Ovary (tissue), 9 donors: ENCODE results near the gene AP1S1. TPM values are rescaled to one million over a fixed set of nuclear protein-coding genes. Genes with fewer than 3 reads are reported as not detected.
"Not testable (repeated sequence)": the region's sequence is repeated elsewhere in the genome, so short reads cannot be mapped to it uniquely, and the experiment has no call there.

Experiments
- DNase-seq, 5 donors: peaks; one replicate each; pipeline ENCODE4 v3.0.0-alpha.2; 2019 to 2020
- H3K27ac ChIP-seq, 2 donors: fragments of 200-600 bp; one replicate each; pipeline versions ENCODE4 v1.5.1 to v1.8.0; 2019 to 2022
- H3K27me3 ChIP-seq: fragments of 200-600 bp; one replicate; pipeline ENCODE4 v1.8.0; 2022
- H3K36me3 ChIP-seq: fragments of 200-600 bp; sonication (generic); one replicate; pipeline ENCODE4 v1.5.1; 2019
- H3K4me1 ChIP-seq: one replicate; pipeline ENCODE4 v1.8.1; 2013; ENCODE audit warnings: mild to moderate bottlenecking, moderate library complexity; ENCODE audit not compliant: insufficient read depth
- H3K4me3 ChIP-seq: fragments of 200-600 bp; sonication (generic); one replicate; pipeline ENCODE4 v1.5.1; 2017
- H3K9me3 ChIP-seq, 2 donors: fragments of 200-600 bp in 1 of 2; sonication (generic) in 1 of 2; one replicate each; pipeline versions ENCODE4 v1.5.1 to v1.8.1; 2013 to 2019; ENCODE audit warnings: mild to moderate bottlenecking in 1 of 2, moderate library complexity in 1 of 2
- EP300 ChIP-seq: sonication (generic); formaldehyde crosslinking; IDR thresholded peaks from one replicate; pipeline ENCODE4 v1.6.1; 2017; ENCODE audit warnings: antibody characterized with exemption
- POLR2A ChIP-seq: fragments of 450-650 bp; IDR thresholded peaks from one replicate; pipeline ENCODE4 v1.6.1; 2017; ENCODE audit warnings: antibody characterized with exemption, mild to moderate bottlenecking, moderate library complexity
- WGBS, 3 donors: extraction: QIAGEN DNeasy Blood & Tissue Kit in 1 of 3; methylation state at CpG; one replicate each; pipeline versions ENCODE4 v1.1.5 to v1.1.7; 2013 to 2017; 5-methylcytosine and 5-hydroxymethylcytosine counted together
- intact Hi-C, 4 donors: fragments of 100-400 bp; cut with DNase I; formaldehyde crosslinking; loops; one replicate each; pipeline versions ENCODE4 v1.11.0 to v1.15.1; 2022 to 2023
- polyA plus RNA-seq, 2 donors: library from polyadenylated mRNA; stranded (reverse); fragments of 200-250 nt in 1 of 2; fragments of 350-450 nt in 1 of 2; fragmentation: Illumina TruSeq in 1 of 2; extraction: RNeasy Lipid Tissue Mini Kit (QIAGEN cat#74804) in 1 of 2; gene quantifications; one replicate each; pipeline ENCODE4 v1.2.3, GENCODE V29; 2013 to 2014
- total RNA-seq, 7 donors: library from RNA; depleted of rRNA in 2 of 7; stranded (reverse); fragments of >200 nt in 2 of 7; fragmentation: NEBNext Ultra II Directional in 3 of 7; extraction: Animal tissue kit (Norgen Biotek cat#: 25700) in 3 of 7; gene quantifications; one replicate each; pipeline versions ENCODE4 v1.1.0 to v1.2.4, GENCODE V29; 2016 to 2023
- TF ChIP-seq, protein P1 (sequence below), 3 donors: fragments of 450-650 bp in 2 of 3; fragments of 200-600 bp in 1 of 3; IDR thresholded peaks; one replicate each; pipeline versions ENCODE4 v1.5.1 to v1.8.0; 2016 to 2022; ENCODE audit warnings: antibody characterized with exemption in 3 of 3, mild to moderate bottlenecking in 1 of 3
- donor health status: DM: no; HTN: no; CAD: no; lungs with moderate emphysema.
- donor health status: DM: no; HTN: no; CAD: no.
- donor health status: Bipolar disorder and iron deficiency.
- donor health status: DM: yes; HTN: yes; CAD: no.
- donor health status: DM: no; HTN: no; CAD: no.
- donor health status: DM: yes; HTN: yes; CAD: no.

The AP1S1 gene
- total and polyA plus RNA-seq, 9 donors: 17.4 to 54.9 (median 27.0) TPM

DNA sequence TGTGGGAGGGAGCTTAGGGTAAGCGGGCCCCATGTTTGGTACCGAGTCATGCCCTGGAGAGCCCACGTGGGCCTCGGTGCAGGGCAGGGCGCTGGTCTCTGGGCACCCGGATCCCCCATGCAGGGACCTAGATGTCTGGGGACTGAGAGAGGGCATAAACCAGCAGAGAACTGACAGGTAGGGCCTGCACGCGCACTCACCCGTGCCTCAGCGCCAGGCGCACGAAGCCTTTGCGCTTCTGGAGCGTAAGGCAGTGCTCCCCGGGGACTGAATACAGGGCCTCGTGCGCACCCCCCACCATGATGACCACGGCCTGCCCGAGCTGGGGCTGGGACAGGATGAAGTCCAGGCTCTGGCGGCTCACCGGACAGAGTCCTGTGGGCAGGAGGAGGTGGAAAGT, 43.7 kb downstream of the AP1S1 start:
- DNase-seq: no peak
- Histone ChIP-seq H3K36me3 (no peaks in the 10 kb centered on the region), H3K27me3 (peaks cover 4% of the 10 kb centered on the region), H3K27ac (no peak overlapping the region), H3K4me3 (no peak overlapping the region), H3K4me1 (no peaks in the 10 kb centered on the region), H3K9me3 (no peaks in the 10 kb centered on the region)
- TF ChIP-seq POLR2A (no peak), EP300 (no peak)
- TF ChIP-seq, protein P1, sequence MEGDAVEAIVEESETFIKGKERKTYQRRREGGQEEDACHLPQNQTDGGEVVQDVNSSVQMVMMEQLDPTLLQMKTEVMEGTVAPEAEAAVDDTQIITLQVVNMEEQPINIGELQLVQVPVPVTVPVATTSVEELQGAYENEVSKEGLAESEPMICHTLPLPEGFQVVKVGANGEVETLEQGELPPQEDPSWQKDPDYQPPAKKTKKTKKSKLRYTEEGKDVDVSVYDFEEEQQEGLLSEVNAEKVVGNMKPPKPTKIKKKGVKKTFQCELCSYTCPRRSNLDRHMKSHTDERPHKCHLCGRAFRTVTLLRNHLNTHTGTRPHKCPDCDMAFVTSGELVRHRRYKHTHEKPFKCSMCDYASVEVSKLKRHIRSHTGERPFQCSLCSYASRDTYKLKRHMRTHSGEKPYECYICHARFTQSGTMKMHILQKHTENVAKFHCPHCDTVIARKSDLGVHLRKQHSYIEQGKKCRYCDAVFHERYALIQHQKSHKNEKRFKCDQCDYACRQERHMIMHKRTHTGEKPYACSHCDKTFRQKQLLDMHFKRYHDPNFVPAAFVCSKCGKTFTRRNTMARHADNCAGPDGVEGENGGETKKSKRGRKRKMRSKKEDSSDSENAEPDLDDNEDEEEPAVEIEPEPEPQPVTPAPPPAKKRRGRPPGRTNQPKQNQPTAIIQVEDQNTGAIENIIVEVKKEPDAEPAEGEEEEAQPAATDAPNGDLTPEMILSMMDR (IDR thresholded peaks at IDR 0.05): no peak
- 62 to 79% (median 73%) methylated on average over 21 of the region's 21 CpGs for WGBS, 3 donors
- intact Hi-C loops: no loop called here

DNA sequence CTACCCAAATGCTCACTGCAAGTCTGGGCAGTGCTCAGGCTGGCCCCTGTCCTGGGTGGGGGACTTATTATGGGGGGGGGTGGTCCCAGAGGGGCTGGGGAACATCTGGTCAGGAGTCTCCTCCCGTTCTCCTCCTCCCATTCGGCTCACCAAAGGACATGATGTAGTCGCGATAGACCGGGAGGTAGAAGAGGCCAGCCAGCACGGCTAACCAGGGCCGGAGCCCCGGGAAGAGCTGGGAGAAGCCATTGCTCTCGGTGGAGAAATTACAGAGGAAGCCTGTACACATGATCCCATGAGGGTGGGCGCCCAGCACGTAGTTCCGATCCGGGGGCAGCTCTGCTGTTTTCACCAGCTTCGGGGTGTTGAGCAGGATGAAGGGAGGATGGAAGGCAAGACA, 44.2 kb downstream of the AP1S1 start:
- intact Hi-C loops: no loop called here
- TF ChIP-seq, protein P1 (IDR thresholded peaks at IDR 0.05): no peak
- TF ChIP-seq EP300 (no peak), POLR2A (no peak)
- peaks cover 4% of the 10 kb centered on the region for H3K27me3 ChIP-seq
- H3K9me3 ChIP-seq: no peaks in the 10 kb centered on the region
- WGBS, 3 donors: 56 to 71% (median 57%) methylated on average over 14 of the region's 14 CpGs
- no peak overlapping the region for H3K4me3 ChIP-seq
- DNase-seq: no peak
- H3K27ac ChIP-seq: no peak overlapping the region
- H3K4me1 ChIP-seq: no peaks in the 10 kb centered on the region
- no peaks in the 10 kb centered on the region for H3K36me3 ChIP-seq

DNA sequence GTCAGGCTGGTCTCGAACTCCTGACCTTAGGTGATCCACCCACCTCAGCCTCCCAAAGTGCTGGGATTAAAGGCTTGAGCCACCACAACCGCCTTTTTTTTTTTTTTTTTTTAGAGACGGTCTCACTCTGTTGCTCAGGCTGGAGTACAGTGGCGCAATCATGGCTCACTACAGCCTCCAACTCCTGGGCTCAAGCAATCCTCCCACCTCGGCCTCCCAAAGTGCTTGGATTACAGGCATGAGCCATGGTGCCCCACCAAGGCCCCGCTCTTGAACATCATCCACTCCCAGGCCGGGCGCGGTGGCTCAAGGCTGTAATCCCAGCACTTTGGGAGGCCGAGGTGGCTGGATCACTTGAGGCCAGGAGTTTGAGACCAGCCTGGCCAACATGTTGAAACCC, 45.2 kb downstream of the AP1S1 start:
- H3K9me3 ChIP-seq, H3K27ac ChIP-seq, H3K4me1 ChIP-seq, H3K4me3 ChIP-seq, H3K36me3 ChIP-seq, intact Hi-C loops, DNase-seq, H3K27me3 ChIP-seq: not testable (repeated sequence)
- WGBS, 3 donors: 87 to 93% (median 92%) methylated on average over 10 of the region's 10 CpGs

DNA sequence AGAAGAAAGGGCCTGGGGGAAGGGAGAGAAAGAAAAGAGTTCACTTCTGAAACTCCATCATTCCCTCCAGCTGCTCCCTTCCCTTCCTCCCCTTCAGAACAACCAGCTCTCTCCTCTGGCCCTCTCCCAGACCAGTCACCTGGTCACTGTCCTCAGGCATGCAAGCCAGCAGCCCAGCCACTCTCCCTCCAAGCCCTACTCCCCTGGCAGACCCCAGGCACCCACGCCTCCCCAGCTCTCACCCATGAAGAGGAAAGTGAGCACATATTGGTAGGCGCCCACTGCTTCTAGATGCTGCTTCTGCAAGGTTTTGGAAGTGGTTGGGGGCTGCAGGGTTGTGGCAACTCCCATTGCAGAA, 46.2 kb downstream of the AP1S1 start:
- H3K4me3 ChIP-seq: no peak overlapping the region
- DNase-seq: no peak
- H3K4me1 ChIP-seq: no peaks in the 10 kb centered on the region
- no peaks in the 10 kb centered on the region for H3K36me3 ChIP-seq
- H3K9me3 ChIP-seq: no peaks in the 10 kb centered on the region
- WGBS, 3 donors: 55 to 92% (median 88%) methylated on average over 2 of the region's 2 CpGs
- H3K27ac ChIP-seq: no peak overlapping the region
- TF ChIP-seq, protein P1 (IDR thresholded peaks at IDR 0.05): no peak
- TF ChIP-seq POLR2A (no peak), EP300 (no peak)
- intact Hi-C loops: no loop called here
- H3K27me3 ChIP-seq: peaks cover 4% of the 10 kb centered on the region

DNA sequence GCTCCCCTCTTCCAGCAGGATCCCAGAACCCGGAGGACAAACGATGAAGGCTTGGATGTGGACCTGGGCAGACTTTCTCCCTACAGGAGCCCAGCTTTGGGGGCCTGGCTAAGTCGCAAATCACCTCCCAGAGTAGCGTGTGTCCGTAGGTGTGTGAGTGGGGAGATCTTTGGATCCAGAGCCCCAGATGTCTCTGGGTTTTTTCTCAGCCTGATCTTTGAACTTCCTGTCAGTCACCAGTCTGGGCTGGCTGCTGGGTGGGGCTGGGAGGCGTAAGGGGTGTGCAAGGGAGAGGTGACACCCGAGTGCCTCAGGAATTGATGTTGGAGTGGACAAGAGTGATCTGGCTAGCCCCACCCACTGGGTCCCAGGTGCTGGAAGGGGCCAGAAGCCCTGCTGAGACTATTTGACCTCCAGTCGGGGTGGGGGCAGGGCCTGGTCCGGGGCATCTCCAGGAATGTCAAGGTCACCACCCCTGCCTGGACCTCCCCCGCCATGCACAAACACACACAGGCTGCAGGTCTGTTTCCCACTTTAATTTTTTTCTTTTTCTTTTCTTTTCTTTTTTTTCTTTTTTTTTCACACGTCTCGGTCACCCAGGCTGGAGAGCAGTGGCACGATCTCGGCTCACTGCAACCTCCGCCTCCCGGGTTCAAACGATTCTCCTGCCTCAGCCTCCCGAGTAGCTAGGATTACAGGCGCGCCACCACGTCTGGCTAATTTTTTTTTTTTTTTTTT, 46.8 kb downstream of the AP1S1 start, which contains the start of gene MOGAT3:
Gene MOGAT3 (minus strand): TSS at position 175 of the 738 bp plus-strand sequence. CDS start 182 bp downstream, outside the sequence.
- DNase-seq: no peak
- Histone ChIP-seq H3K27ac (no peak within 1 kb of the TSS), H3K4me3 (no peak within 1 kb of the TSS), H3K27me3 (peaks cover 4% of the 10 kb centered on the region), H3K36me3 (no peaks in the 10 kb centered on the region), H3K9me3 (no peaks in the 10 kb centered on the region), H3K4me1 (no peaks in the 10 kb centered on the region)
- 31 to 41% (median 32%) methylated on average over 21 of the region's 21 CpGs for WGBS, 3 donors
- TF ChIP-seq, protein P1 (IDR thresholded peaks at IDR 0.05): no peak
- TF ChIP-seq POLR2A: no peak
- TF ChIP-seq EP300: no peak
- intact Hi-C loops: no loop called here
